CD4-positive, alpha-beta T cell treated with Interferon gamma for 1 hour (primary cell): ENCODE data around the gene CHD5.

Source experiments
- DNase-seq: peaks from one replicate; pipeline ENCODE4 v3.0.0-alpha.2; 2020

The CHD5 gene

DNA sequence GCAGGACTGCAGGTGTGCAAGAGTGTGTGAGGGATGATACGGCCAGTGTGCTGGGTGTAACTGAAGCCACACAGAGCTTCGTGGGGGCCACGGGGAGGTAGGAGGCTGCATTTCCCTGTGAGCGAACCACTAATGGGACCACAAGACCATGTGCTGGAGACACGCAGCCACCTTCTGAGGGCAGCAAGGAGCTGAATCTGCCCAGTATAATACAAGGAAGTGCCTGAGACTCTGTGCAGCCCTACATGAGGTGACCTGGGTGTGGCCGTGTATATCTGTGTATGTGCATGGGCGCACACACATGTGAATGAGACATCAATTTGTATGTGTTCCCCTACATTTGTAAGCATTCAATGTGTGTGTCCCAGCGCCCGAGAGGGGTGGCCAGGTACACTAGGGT lies 50.8 kb downstream of the CHD5 start:
- no peak for DNase-seq

DNA sequence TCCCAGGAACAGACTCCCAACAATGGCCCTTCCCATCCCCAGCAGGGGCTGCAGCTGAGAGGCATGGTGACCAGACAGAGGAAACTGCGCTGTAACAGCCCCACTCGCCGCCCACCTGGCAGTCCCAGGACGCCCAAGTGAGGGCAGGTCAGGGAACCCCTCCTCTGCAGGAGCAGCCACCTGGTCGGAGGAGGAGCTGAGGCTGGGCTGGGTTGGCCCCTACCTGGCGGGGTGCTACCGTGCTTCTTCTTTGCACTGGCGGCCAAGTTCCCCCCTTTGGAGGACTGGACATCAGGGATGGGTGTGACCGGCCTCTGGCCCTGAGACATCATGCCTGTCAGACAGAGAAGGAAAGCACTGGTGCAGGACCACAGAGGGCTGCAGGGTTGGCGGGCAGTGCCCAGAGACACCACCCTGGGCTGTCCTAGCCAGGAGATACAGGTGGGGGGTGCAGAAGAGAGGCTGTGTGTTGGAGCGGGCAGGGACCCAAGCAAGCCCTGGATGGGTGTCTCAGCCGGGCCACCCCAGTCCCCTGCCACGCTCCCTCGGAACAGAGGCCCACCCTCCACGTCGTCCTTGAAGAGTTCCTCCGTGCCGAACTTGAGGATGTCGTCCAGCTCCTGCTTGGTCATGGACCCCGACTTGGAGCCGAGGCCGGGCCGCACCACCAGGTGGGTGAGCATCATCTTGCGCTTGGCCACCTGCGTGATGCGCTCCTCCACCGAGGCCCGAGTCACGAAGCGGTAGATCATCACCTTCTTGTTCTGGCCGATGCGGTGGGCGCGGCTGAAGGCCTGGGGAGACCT lies 51.6 kb downstream of the CHD5 start:
- no peak for DNase-seq

DNA sequence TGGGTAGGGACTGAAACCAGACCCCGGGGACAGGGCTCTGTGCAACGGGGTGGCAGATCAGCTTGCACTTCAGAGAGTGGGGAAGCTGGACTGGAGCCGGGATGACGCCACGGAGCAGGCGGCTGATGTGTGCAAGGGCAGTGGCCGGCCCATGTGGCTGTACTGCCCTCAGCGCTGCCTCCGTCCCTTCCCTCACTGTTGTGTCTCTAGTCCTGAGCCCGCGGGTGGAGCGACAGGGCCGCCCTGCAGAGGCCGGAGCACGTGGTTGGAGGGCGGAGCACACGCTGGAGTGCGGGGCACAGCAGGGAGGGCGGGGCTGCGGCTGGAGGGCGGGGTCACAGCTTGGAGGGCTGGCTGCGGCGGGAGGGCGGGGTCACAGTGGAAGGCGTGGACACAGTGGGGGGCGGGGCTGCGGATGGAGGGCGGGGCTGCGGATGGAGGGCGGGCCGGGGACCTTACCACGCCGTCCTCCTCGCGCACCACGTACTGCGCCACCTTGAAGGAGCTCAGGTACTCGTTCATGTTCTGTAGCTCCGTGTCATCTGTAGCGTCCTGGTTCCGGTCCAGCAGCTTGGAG lies 52.4 kb downstream of the CHD5 start:
- peak; percentile 76 for DNase-seq

DNA sequence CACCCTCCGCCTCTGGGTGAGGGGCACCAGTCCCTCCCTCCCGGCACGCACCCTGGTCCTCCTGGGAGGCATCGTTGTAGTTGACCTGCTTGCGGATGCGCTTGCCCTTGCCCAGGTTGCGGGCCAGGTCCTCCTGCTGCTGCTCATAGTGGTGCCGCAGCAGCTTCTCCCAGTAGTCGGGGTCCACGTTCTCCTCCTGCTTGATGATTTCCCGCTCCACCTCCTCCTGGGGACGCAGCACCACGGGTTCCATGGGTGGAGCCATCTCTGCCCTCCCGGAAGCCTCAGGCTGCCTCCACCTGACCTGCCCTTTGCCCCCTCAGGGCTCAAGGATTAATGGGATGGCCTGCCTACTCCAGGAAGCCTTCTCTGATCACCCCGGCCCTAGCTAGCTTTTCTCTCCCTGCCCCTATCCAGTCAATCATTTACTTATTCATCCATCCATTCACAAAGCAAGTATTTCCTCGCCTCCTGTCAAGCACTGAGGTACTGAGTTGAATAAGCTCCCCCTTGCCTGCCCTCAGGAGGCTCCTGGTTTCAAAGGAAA lies 53.5 kb downstream of the CHD5 start:
- DNase-seq: no peak

- no peak for DNase-seq
Measured at GRCh38 chr1:6126028-6126427, 54.1 kb downstream of the CHD5 start.

DNA sequence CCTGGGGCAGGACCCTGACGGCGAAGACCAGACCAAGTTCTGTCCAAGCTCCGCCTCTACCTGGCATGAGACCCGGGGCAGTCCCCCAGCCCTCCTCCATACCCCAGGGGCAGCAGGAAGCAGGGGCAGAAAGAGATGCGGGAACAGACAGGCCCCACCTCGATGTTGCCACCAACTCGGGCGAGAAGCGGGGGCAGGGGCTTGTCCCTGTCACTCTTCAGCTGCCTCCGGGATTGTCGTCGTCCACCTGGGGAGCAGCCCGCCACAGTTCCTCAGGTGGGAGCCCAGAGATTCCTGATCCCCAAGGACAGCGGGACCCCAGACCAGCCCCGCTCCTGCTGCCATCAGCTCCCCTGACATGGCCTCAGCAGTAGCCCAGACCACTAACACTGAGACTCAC lies 54.8 kb downstream of the CHD5 start:
- DNase-seq: no peak

- DNase-seq: no peak
Measured at GRCh38 chr1:6124746-6125365, 55.3 kb downstream of the CHD5 start.

GRCh38 chr1:6124341-6124740 lies 55.8 kb downstream of the CHD5 start:
- DNase-seq: no peak

GRCh38 chr1:6123816-6124215 lies 56.3 kb downstream of the CHD5 start:
- no peak for DNase-seq

DNA sequence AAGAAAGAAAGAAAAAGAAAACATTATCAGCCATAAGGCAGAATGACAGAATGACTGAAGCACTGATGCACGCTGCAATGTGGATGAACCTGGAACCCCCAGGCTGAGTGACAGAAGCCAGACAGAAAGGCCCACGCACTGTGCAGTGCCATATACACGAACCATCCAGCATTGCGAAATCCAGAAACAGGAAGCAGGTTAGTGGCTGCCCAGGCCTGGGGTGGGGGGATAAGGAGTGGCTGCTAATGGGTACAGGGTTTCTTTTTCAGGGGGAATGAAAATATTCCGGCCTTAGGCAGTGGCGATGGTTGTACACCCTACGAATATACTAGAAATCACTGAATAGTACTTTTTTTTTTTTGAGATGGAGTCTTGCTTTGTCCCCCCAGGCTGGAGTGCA lies 57.0 kb downstream of the CHD5 start:
- no peak for DNase-seq

- DNase-seq: no peak
Measured at GRCh38 chr1:6121651-6122370, 58.3 kb downstream of the CHD5 start.

- DNase-seq: no peak
Measured at GRCh38 chr1:6121021-6121421, 59.1 kb downstream of the CHD5 start.

DNA sequence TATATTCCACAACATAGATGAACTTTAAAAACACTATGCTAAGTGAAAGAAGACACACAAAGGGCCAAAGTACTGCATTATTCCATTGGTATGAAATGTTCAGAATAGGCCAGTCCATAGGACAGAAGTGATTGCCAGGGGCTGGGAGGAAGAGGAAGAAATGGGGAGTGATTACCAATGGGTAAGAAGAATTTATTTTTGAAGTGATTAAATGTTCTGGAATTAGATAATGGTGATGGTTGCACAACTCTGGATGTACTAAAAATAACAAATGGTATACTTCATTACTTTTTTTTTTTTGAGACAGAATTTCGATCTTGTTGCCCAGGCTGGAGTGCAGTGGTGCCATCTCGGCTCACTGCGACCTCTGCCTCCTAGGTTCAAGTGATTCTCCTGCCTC lies 61.7 kb downstream of the CHD5 start:
- DNase-seq: no peak

DNA sequence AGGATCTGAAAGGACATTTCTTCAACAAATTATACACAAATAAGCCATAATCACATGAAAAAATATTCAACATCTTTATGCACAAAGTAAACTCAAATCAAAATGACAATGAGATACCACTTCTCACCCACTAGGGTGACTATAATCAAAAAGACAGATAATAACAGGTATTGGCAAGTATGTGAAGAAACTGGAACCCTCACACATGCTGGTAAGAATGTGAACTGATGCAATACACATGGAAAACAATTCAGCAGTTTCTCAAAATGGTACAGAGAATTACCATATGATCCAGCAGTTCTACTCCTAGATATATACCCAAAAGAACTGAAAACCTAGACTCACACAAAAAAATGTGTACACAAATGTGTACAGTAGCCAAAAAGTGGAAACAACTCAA lies 62.5 kb downstream of the CHD5 start:
- no peak for DNase-seq

DNA sequence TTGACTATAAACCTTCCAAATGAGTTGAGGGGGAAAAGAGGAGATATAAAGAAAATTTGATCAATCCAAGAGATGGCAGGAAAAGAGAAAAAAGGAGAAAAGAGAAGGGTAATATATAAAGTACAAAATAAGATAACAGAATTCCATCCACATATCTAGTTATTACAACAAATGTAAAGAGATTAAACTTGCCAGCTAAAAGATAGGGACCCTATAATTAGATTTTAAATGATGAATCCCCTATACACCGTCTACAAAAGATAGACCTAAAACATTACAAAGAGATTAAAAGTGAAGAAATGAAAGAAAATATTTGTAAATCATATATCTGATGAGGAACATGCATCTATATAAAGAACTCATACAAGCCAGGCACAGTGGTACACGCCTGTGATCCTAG lies 63.1 kb downstream of the CHD5 start:
- no peak for DNase-seq

GRCh38 chr1:6116137-6116536 lies 64.0 kb downstream of the CHD5 start:
- DNase-seq: no peak

DNA sequence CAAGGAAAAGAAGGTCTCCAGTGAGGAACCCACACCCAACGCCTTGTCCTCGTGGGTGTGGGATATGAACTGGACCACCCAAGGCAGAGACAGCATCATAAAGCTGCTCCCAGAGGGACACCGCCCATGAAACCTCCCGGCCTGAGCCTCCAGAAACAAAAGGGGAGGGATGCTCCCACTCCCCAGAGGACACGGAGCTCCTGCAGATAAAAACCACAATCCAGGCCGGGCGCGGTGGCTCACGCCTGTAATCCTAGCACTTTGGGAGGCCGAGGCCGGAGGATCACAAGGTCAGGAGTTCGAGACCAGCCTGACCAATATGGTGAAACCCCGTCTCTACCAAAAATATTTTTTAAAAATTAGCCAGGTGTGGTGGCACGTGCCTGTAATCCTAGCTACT lies 66.4 kb downstream of the CHD5 start:
- DNase-seq: no peak

GRCh38 chr1:6113116-6113515 lies 67.0 kb downstream of the CHD5 start:
- DNase-seq: no peak

- no peak for DNase-seq
Measured at GRCh38 chr1:6112690-6113005, 67.5 kb downstream of the CHD5 start.

- DNase-seq: no peak
Measured at GRCh38 chr1:6111991-6112689, 68.0 kb downstream of the CHD5 start.

GRCh38 chr1:6111571-6111970 lies 68.5 kb downstream of the CHD5 start:
- DNase-seq: no peak

DNA sequence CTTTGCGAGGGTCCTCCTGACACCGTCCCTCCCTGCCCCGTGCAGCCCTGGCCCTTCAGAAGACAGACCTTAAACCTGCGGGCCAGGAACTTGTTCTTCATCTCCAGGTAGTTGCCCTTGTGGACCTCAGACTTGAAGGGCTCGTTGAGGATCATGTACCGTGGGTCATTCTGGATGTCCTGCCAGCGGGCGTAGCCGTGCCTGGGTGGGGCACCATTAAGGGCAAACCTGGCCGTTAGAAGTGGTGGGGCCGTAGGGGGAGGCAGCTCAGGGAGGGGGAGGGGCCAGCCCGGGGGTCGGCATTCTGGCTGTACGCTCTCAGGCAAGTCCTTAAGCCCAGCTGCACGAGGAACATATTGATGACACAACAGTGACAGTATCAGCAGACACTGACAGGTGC lies 69.8 kb downstream of the CHD5 start:
- DNase-seq: no peak

DNA sequence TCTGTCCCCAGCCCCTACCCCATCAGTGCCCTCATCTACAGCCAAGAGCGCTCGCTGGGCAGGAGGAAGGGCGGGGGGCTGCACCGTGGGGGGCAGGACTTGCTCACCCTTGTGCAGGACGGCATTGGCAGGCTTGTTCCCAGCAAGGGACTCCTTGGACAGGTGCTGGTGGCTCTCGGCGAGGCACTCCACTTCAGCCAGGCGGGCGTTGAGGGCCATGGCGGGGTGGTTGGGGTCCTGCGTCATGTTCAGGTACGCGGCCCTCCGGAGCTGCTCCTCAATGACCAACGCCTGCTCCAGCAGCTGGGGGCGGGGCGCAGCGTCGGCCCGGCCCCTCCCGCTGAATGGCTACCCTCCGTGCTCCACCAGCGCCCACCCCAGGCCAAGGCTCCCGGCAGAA lies 70.4 kb downstream of the CHD5 start:
- DNase-seq: no peak
